HFF-Myc (cell line): ENCODE data around the gene AFAP1L2.

Source experiments
- DNase-seq: peaks from one replicate; pipeline ENCODE4 v3.0.0-alpha.2; 2011; ENCODE audit warnings: low read depth; ENCODE audit errors: extremely low read depth
- H3K4me3 ChIP-seq: replicated peaks from 2 replicates; pipeline ENCODE4 v1.5.1; 2011; ENCODE audit warnings: low read depth, mild to moderate bottlenecking, control low read depth, low read length
- TF ChIP-seq, protein P1 (sequence below): IDR thresholded peaks from 2 replicates; pipeline ENCODE4 v1.5.1; 2012; ENCODE audit warnings: mild to moderate bottlenecking, low read depth, low read length, control low read depth; ENCODE audit errors: missing control alignments

AFAP1L2 gene

DNA sequence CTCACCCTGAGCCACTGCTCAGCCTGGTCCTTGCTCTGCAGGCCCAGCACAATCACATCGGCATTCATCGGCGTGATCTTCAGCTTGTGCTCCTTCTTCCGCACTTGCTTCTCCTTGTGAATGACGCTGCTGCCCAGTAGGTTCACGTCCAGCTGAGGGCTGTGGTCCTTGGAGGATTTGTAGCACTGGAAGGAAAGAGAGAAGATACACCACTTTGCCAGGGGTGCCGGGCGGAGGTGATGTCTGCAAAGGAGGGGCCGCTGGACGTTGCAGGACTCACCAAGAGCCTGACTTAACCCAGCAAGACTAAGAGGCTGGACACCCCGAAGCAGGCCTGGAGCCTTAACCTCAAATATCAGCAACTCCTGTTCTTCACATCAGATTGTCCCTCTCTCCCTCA is 90.4 kb downstream of the AFAP1L2 start:
- TF ChIP-seq, protein P1, sequence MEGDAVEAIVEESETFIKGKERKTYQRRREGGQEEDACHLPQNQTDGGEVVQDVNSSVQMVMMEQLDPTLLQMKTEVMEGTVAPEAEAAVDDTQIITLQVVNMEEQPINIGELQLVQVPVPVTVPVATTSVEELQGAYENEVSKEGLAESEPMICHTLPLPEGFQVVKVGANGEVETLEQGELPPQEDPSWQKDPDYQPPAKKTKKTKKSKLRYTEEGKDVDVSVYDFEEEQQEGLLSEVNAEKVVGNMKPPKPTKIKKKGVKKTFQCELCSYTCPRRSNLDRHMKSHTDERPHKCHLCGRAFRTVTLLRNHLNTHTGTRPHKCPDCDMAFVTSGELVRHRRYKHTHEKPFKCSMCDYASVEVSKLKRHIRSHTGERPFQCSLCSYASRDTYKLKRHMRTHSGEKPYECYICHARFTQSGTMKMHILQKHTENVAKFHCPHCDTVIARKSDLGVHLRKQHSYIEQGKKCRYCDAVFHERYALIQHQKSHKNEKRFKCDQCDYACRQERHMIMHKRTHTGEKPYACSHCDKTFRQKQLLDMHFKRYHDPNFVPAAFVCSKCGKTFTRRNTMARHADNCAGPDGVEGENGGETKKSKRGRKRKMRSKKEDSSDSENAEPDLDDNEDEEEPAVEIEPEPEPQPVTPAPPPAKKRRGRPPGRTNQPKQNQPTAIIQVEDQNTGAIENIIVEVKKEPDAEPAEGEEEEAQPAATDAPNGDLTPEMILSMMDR: no peak
- no peak for DNase-seq
- no peak overlapping the region for H3K4me3 ChIP-seq

DNA sequence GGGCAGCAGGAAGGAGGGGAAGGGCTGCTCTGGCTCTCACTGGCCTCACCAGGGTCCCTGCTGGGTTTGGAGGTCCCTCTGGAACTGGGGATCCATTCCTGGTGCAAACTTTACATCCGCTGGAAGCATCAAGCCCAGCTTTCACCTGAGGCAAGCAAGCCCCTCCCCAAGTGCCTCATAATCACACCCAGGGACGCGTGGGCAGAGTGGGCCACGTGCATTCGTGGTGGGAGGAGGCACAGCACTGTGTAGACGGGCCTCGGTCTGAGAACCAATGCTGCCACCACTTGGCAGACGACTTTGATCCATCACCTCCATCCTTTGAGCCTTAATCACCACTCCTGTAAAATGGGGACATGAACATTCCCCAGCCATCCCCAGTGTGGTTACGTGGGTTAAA is 91.2 kb downstream of the AFAP1L2 start:
- no peak overlapping the region for H3K4me3 ChIP-seq
- TF ChIP-seq, protein P1: no peak
- DNase-seq: no peak

DNA sequence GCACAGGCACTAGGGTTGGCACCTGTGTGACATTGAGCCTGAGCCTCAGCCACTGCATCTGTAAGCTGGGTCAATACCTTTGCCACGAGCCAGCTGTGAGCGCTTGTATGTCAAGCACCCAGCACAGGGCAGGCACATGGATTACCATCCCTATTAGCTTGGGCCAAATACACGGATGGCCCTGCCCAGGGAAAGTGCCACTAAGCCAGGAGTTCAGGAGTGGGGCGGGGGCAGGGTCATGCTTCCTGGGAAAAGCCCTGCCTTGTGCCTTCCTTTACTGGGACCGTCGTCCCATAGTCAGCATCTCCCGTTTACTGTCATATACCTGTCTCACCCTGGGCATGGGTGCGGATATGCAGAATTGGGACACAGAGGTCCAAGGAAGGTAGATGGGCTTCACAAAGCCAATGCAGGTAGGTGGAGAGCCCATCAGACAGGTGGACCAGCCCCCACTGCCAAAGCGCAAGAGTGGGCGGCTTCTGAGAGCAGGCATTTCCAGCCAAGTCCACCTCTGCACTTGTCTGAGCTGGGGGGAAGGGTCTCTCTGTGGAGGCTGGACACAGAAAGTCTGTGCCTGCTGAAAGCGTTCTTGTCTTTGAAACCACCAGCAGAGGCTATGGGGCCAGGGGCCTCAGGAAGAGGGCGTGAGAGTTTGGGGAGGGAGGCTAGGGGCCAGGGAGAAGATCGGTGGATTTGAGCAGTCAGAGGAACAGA is 92.6 kb downstream of the AFAP1L2 start:
- DNase-seq: no peak
- no peak overlapping the region for H3K4me3 ChIP-seq
- TF ChIP-seq, protein P1: no peak

DNA sequence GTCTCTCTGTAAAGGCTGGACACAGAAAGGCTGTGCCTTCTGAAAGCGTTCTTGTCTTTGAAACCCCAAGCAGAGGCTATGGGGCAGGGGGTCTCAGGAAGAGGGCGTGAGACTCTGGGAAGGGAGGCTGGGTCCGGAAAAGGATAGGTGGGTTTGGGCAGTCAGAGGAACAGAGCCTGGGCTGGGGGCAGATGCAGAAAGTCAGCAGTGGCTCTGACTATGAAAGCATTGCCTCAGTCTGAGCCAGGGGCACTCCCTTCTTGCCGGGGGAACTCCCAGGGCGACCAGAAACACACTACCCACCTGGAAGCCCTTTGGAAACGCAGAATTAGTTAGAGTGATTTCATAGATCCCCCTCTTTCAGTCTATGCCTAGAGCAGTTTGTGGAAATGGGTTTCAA is 93.3 kb downstream of the AFAP1L2 start:
- no peak overlapping the region for H3K4me3 ChIP-seq
- TF ChIP-seq, protein P1: no peak
- no peak for DNase-seq

DNA sequence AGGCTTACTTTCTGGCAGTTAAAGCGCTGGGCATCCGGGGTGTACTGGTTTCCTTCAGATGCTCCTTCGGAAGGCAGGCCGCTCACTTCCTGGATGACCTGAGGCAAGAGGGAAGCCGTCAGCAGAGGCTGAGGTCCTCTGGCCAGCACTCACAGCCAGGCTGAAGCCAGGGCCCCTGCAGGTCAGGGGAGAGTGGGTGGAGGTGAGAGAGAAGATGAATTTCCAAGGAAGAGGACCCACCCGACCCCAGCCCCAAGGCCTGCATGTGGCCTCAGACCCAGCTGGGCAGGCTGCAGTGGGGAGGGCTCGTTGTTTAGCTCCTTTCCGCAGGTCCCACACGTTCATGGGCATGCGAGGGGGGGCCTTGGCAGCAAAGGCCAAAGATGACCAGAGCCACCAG is 94.0 kb downstream of the AFAP1L2 start:
- no peak for DNase-seq
- TF ChIP-seq, protein P1: no peak
- no peak overlapping the region for H3K4me3 ChIP-seq

DNA sequence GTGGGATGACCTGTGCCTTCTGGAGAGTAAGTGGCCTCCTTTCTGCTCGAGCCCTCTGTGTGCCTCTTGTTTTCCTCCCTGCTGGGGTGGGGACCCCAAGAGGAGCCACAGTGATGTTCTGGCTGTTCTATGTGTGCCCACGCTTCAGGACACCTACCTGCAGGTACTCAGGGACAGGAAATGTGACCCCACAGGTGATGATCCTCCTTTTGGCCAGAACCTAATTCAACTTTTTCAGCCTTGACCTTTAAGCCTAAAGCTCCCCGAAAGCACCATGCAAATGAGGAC is 95.0 kb downstream of the AFAP1L2 start:
- DNase-seq: no peak
- no peak overlapping the region for H3K4me3 ChIP-seq
- TF ChIP-seq, protein P1: no peak

DNA sequence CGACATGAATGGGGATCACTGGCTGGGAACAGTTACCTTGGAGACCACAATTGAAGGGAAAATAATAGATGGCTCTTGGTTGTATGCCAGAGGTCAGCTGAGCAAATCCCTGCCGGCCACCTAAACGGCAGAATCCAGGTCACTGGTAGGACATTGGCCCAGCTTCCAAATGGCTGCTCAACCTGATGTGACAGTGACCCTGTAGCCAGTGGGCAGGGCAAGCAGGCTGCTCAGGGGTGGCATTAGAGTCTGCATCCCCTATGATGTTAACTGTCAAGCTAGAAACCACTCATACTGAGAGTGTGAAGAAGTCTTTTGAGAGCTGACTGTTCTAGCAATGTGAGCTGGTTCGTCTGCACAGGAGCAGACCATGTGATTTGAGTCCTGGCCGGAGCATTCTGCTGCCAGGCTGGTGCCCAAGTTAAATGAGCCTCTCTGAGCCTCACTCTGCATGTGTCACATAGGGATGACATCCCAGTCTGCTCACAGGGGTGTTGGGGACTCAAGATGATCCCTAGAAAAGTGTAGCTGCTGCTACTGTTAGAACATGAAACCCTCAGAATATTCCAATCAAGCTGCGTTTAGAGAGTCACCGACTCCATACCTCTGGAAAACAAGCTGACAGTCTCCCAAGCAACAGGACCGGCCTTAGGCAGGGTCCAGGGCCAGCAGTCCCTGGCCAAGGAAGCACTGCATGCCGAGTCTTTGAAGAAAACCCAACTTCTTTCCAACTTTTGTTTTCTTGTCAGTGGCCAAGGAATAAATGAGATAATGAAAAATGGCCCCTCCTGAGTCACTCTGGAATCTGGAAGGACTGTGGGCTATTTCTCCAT is 95.6 kb downstream of the AFAP1L2 start:
- TF ChIP-seq, protein P1: no peak
- no peak for DNase-seq
- H3K4me3 ChIP-seq: no peak overlapping the region
